Calu3 (cell line): ENCODE results near the gene CRY1. TPM values are rescaled to one million over a fixed set of nuclear protein-coding genes. Genes with fewer than 3 reads are reported as not detected.
"Not testable (repeated sequence)": the region's sequence is repeated elsewhere in the genome, so short reads cannot be mapped to it uniquely, and the experiment has no call there.

Source experiments
- BruUV-seq: library from RNA; stranded (reverse); fragments of 400-500 nt; replicated peaks from 2 replicates; lab custom pipeline; 2021; lab: Mats Ljungman, UMichigan
- CTCF ChIA-PET: fragments of 300-600 bp; sonication (Branson Sonifier 250); formaldehyde crosslinking; loops from one replicate; lab custom pipeline; 2022; ENCODE audit warnings: antibody characterized with exemption; lab: Charles Lee
- DNase-seq: peaks from one replicate; pipeline ENCODE4 v3.0.0; 2022
- H3K27ac Mint-ChIP-seq: one replicate; pipeline ENCODE4 v1.8.0; 2022; ENCODE audit warnings: mixed read lengths; ENCODE audit not compliant: unreplicated experiment
- H3K27me3 Mint-ChIP-seq: one replicate; pipeline ENCODE4 v1.8.0; 2022; ENCODE audit warnings: mixed read lengths; ENCODE audit not compliant: unreplicated experiment
- H3K36me3 Mint-ChIP-seq: one replicate; pipeline ENCODE4 v1.8.0; 2022; ENCODE audit warnings: mild to moderate bottlenecking, moderate library complexity, mixed read lengths; ENCODE audit not compliant: insufficient read depth, unreplicated experiment
- H3K4me1 Mint-ChIP-seq: one replicate; pipeline ENCODE4 v1.8.0; 2022; ENCODE audit warnings: mild to moderate bottlenecking, low read depth, mixed read lengths; ENCODE audit not compliant: unreplicated experiment
- H3K4me3 Mint-ChIP-seq: one replicate; pipeline ENCODE4 v1.8.0; 2022; ENCODE audit warnings: mild to moderate bottlenecking, low read depth, moderate library complexity, mixed read lengths; ENCODE audit not compliant: unreplicated experiment
- H3K9me3 Mint-ChIP-seq: one replicate; pipeline ENCODE4 v1.8.0; 2022; ENCODE audit warnings: low read depth, mixed read lengths; ENCODE audit not compliant: unreplicated experiment
- CTCF ChIP-seq: fragments of 200-600 bp; IDR thresholded peaks from one replicate; pipeline ENCODE4 v1.8.0; 2022; ENCODE audit warnings: antibody characterized with exemption; ENCODE audit not compliant: unreplicated experiment
- intact Hi-C: fragments of 100-400 bp; cut with micrococcal nuclease; formaldehyde crosslinking; loops from one replicate; pipeline ENCODE4 v1.10.0; 2022; ENCODE audit not compliant: unreplicated experiment
- total RNA-seq: library from RNA; stranded (reverse); gene quantifications from 2 replicates; pipeline ENCODE4 v1.2.3, GENCODE V29; 2022

CRY1 gene
- total RNA-seq, 1 experiment from 2014 or later: 19.7 TPM

GRCh38 chr12:107011519-107011918 lies 81.8 kb downstream of the CRY1 start:
- no peak overlapping the region for H3K27ac Mint-ChIP-seq
- H3K4me3 Mint-ChIP-seq: no peak overlapping the region
- intact Hi-C loops: no loop called here
- no TSS peak for BruUV-seq
- no peaks in the 10 kb centered on the region for H3K36me3 Mint-ChIP-seq
- CTCF ChIA-PET: no interaction called here
- H3K4me1 Mint-ChIP-seq: no peaks in the 10 kb centered on the region
- H3K9me3 Mint-ChIP-seq: no peaks in the 10 kb centered on the region
- no peak for DNase-seq
- no peak for TF ChIP-seq CTCF
- no peaks in the 10 kb centered on the region for H3K27me3 Mint-ChIP-seq

GRCh38 chr12:107007411-107007810 lies 85.9 kb downstream of the CRY1 start:
- BruUV-seq: no TSS peak
- CTCF ChIA-PET: no interaction called here
- Mint-ChIP-seq H3K4me3 (no peak overlapping the region), H3K9me3 (no peaks in the 10 kb centered on the region), H3K36me3 (no peaks in the 10 kb centered on the region), H3K27ac (no peak overlapping the region), H3K4me1 (no peaks in the 10 kb centered on the region), H3K27me3 (no peaks in the 10 kb centered on the region)
- DNase-seq: no peak
- intact Hi-C loops: no loop called here
- TF ChIP-seq CTCF: no peak

GRCh38 chr12:107002665-107003064 lies 90.7 kb downstream of the CRY1 start:
- BruUV-seq, intact Hi-C loops, H3K36me3 Mint-ChIP-seq, DNase-seq, H3K27me3 Mint-ChIP-seq, CTCF ChIA-PET, H3K9me3 Mint-ChIP-seq, H3K27ac Mint-ChIP-seq, H3K4me3 Mint-ChIP-seq, H3K4me1 Mint-ChIP-seq: not testable (repeated sequence)

- DNase-seq: no peak
- BruUV-seq: no TSS peak
- no peaks in the 10 kb centered on the region for H3K9me3 Mint-ChIP-seq
- H3K4me1 Mint-ChIP-seq: no peaks in the 10 kb centered on the region
- TF ChIP-seq CTCF: no peak
- no peak overlapping the region for H3K27ac Mint-ChIP-seq
- intact Hi-C loops: no loop called here
- no peaks in the 10 kb centered on the region for H3K36me3 Mint-ChIP-seq
- H3K27me3 Mint-ChIP-seq: no peaks in the 10 kb centered on the region
- CTCF ChIA-PET: no interaction called here
- H3K4me3 Mint-ChIP-seq: no peak overlapping the region
Measured at GRCh38 chr12:106999446-106999845, 93.9 kb downstream of the CRY1 start.

- intact Hi-C loops: no loop called here
- TF ChIP-seq CTCF: no peak
- Mint-ChIP-seq H3K4me1 (no peaks in the 10 kb centered on the region), H3K27me3 (no peaks in the 10 kb centered on the region), H3K9me3 (no peaks in the 10 kb centered on the region), H3K4me3 (no peak overlapping the region), H3K36me3 (no peaks in the 10 kb centered on the region), H3K27ac (no peak overlapping the region)
- CTCF ChIA-PET: no interaction called here
- BruUV-seq: no TSS peak
- DNase-seq: no peak
Measured at GRCh38 chr12:106997916-106998315, 95.4 kb downstream of the CRY1 start.

- H3K4me3 Mint-ChIP-seq, H3K27me3 Mint-ChIP-seq, DNase-seq, BruUV-seq, H3K27ac Mint-ChIP-seq, intact Hi-C loops, H3K36me3 Mint-ChIP-seq, H3K9me3 Mint-ChIP-seq, H3K4me1 Mint-ChIP-seq: not testable (repeated sequence)
- CTCF ChIA-PET: interaction anchor here (0.7 kb wide), 1 partner anchor 583 kb away, joined by 4 read pairs; no protein-coding TSS in a partner anchor
Measured at GRCh38 chr12:106996102-106996501, 97.2 kb downstream of the CRY1 start.
